Lung (tissue), 12 donors: Measurements from ENCODE around the gene OR51B2. TPM values are rescaled to one million over a fixed set of nuclear protein-coding genes. Genes with fewer than 3 reads are reported as not detected.

Experiments used
- ATAC-seq: fragments of 200-7000 bp; cut with Tn5 transposase; one replicate; pipeline ENCODE4 v1.9.1; 2020; ENCODE audit warnings: moderate number of reproducible peaks; ENCODE audit not compliant: insufficient read depth, low FRiP score
- DNase-seq, 3 donors: peaks; one replicate each; pipeline ENCODE4 v3.0.0-alpha.2; 2013 to 2017
- H3K27ac ChIP-seq, 2 donors: one replicate each; pipeline ENCODE4 v1.5.1; 2013; ENCODE audit warnings: mild to moderate bottlenecking in 2 of 2, moderate library complexity in 2 of 2, control low read depth in 1 of 2, inconsistent platforms in 1 of 2, low read depth in 1 of 2, low read length in 1 of 2
- H3K27me3 ChIP-seq, 3 donors: one replicate each; pipeline ENCODE4 v1.5.1; 2013; ENCODE audit warnings: low read length in 2 of 3; ENCODE audit not compliant: control insufficient read depth in 3 of 3, insufficient read depth in 3 of 3
- H3K36me3 ChIP-seq, 4 donors: one replicate each; pipeline ENCODE4 v1.5.1; 2013; ENCODE audit warnings: low read length in 4 of 4, mild to moderate bottlenecking in 1 of 4, moderate library complexity in 1 of 4; ENCODE audit not compliant: control insufficient read depth in 4 of 4, insufficient read depth in 4 of 4
- H3K4me1 ChIP-seq, 5 donors: one replicate each; pipeline ENCODE4 v1.5.1; 2013; ENCODE audit warnings: low read length in 5 of 5, mild to moderate bottlenecking in 2 of 5, moderate library complexity in 1 of 5; ENCODE audit not compliant: control insufficient read depth in 5 of 5, insufficient read depth in 5 of 5
- H3K4me3 ChIP-seq: one replicate; pipeline ENCODE4 v1.5.1; 2013; ENCODE audit warnings: mild to moderate bottlenecking, control low read depth, moderate library complexity
- H3K9ac ChIP-seq, 2 donors: one replicate each; pipeline ENCODE4 v1.5.1; 2013; ENCODE audit warnings: low read length in 2 of 2, control low read depth in 1 of 2; ENCODE audit not compliant: insufficient read depth in 1 of 2
- H3K9me3 ChIP-seq, 4 donors: one replicate each; pipeline ENCODE4 v1.5.1; 2013; ENCODE audit warnings: low read length in 3 of 4, mild to moderate bottlenecking in 1 of 4, moderate library complexity in 1 of 4; ENCODE audit not compliant: control insufficient read depth in 4 of 4, insufficient read depth in 3 of 4
- CTCF ChIP-seq: IDR thresholded peaks from 2 replicates; pipeline ENCODE4 v1.5.1; 2012; ENCODE audit warnings: mild to moderate bottlenecking; ENCODE audit errors: control extremely low read depth, extremely low read depth
- WGBS, 2 donors: extraction: QIAGEN DNeasy Blood & Tissue Kit; methylation state at CpG; one replicate each; pipeline ENCODE4 v1.1.7; 2013; 5-methylcytosine and 5-hydroxymethylcytosine counted together
- polyA plus RNA-seq, 2 donors: library from polyadenylated mRNA; stranded (reverse); fragments of 200-250 nt; gene quantifications; one replicate each; pipeline ENCODE4 v1.2.1, GENCODE V29; 2013
- total RNA-seq, 2 donors: library from RNA; depleted of rRNA in 1 of 2; stranded (reverse); fragments of >200 nt in 1 of 2; gene quantifications; one replicate each; pipeline ENCODE4 v1.2.1, GENCODE V29; 2014 to 2021
- donor health status: control.
- donor health status: control.
- donor health status: Bipolar disorder and iron deficiency.
- donor health status: healthy.
- donor health status: DM: yes; HTN: yes; CAD: no.

OR51B2 gene
- total and polyA plus RNA-seq, 4 donors, result 1.9 TPM; not detected in 3

GRCh38 chr11:5286351-5286750, 37.7 kb downstream of the OR51B2 start:
- H3K36me3 ChIP-seq, result no peaks in the 10 kb centered on the region
- no peak for TF ChIP-seq CTCF
- ATAC-seq, result no peak
- H3K9me3 ChIP-seq, result no peaks in the 10 kb centered on the region
- 30 to 48% methylated on average over 1 of the region's 1 CpG for WGBS, 2 donors
- no peak for DNase-seq
- H3K9ac ChIP-seq, result no peak overlapping the region
- H3K27ac ChIP-seq, result no peak overlapping the region
- no peak overlapping the region for H3K4me3 ChIP-seq
- no peaks in the 10 kb centered on the region for H3K27me3 ChIP-seq
- H3K4me1 ChIP-seq, result no peaks in the 10 kb centered on the region

- no peaks in the 10 kb centered on the region for H3K4me1 ChIP-seq
- DNase-seq, result no peak
- H3K27ac ChIP-seq, result no peak overlapping the region
- WGBS, 2 donors, result 81 to 84% methylated on average over 4 of the region's 4 CpGs
- no peak overlapping the region for H3K4me3 ChIP-seq
- no peaks in the 10 kb centered on the region for H3K36me3 ChIP-seq
- ATAC-seq, result no peak
- H3K27me3 ChIP-seq, result no peaks in the 10 kb centered on the region
- no peak for TF ChIP-seq CTCF
- no peaks in the 10 kb centered on the region for H3K9me3 ChIP-seq
- no peak overlapping the region for H3K9ac ChIP-seq
Observed at GRCh38 chr11:5285703-5286340, 38.3 kb downstream of the OR51B2 start.

- Histone ChIP-seq H3K36me3 (no peaks in the 10 kb centered on the region), H3K4me1 (no peaks in the 10 kb centered on the region), H3K27ac (no peak overlapping the region), H3K27me3 (no peaks in the 10 kb centered on the region), H3K9me3 (no peaks in the 10 kb centered on the region), H3K4me3 (no peak overlapping the region), H3K9ac (no peak overlapping the region)
- DNase-seq (peak in 1 of 3 donors; percentile 13), ATAC-seq (no peak)
- TF ChIP-seq CTCF, result no peak
- 82 to 91% methylated on average over 2 of the region's 2 CpGs for WGBS, 2 donors
Observed at GRCh38 chr11:5284637-5285036, 39.5 kb downstream of the OR51B2 start.

GRCh38 chr11:5283882-5284281, 40.2 kb downstream of the OR51B2 start:
- WGBS, 2 donors, result 71 to 89% methylated on average over 1 of the region's 1 CpG
- H3K27ac ChIP-seq, result no peak overlapping the region
- H3K36me3 ChIP-seq, result no peaks in the 10 kb centered on the region
- no peak overlapping the region for H3K4me3 ChIP-seq
- no peak overlapping the region for H3K9ac ChIP-seq
- DNase-seq (no peak), ATAC-seq (no peak)
- H3K9me3 ChIP-seq, result no peaks in the 10 kb centered on the region
- H3K27me3 ChIP-seq, result no peaks in the 10 kb centered on the region
- H3K4me1 ChIP-seq, result no peaks in the 10 kb centered on the region
- no peak for TF ChIP-seq CTCF
